Peyer's patch (tissue), 4 donors: ENCODE results near the gene CPT1C.
A peak's percentile ranks its signal among the peaks of the same experiment; 100 is the strongest.

ENCODE experiments used
- POLR2A ChIP-seq, 2 donors: fragments of 450-650 bp; IDR thresholded peaks; one replicate each; pipeline ENCODE4 v1.5.1; 2017; ENCODE audit warnings: antibody characterized with exemption in 2 of 2, mild to moderate bottlenecking in 2 of 2, moderate library complexity in 2 of 2
- TF ChIP-seq, protein P1 (sequence below), 6 experiments: fragments of 450-650 bp in 4 of 6; fragments of 200-600 bp in 2 of 6; sonication (generic) in 1 of 6; IDR thresholded peaks; one replicate each; pipeline ENCODE4 v1.5.1; 2017 to 2019; ENCODE audit warnings: antibody characterized with exemption in 6 of 6, mild to moderate bottlenecking in 3 of 6, moderate library complexity in 1 of 6

- TF ChIP-seq, protein P1, sequence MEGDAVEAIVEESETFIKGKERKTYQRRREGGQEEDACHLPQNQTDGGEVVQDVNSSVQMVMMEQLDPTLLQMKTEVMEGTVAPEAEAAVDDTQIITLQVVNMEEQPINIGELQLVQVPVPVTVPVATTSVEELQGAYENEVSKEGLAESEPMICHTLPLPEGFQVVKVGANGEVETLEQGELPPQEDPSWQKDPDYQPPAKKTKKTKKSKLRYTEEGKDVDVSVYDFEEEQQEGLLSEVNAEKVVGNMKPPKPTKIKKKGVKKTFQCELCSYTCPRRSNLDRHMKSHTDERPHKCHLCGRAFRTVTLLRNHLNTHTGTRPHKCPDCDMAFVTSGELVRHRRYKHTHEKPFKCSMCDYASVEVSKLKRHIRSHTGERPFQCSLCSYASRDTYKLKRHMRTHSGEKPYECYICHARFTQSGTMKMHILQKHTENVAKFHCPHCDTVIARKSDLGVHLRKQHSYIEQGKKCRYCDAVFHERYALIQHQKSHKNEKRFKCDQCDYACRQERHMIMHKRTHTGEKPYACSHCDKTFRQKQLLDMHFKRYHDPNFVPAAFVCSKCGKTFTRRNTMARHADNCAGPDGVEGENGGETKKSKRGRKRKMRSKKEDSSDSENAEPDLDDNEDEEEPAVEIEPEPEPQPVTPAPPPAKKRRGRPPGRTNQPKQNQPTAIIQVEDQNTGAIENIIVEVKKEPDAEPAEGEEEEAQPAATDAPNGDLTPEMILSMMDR (IDR thresholded peaks at IDR 0.05): peak; percentile 76 to 92 (median 88)
- TF ChIP-seq POLR2A (IDR thresholded peaks at IDR 0.05): peak; percentile 28 to 46
Observed at GRCh38 chr19:49672131-49672919, 18.6 kb upstream of the CPT1C start.
